Chondrocyte (in vitro differentiated cells): Measurements from ENCODE around the gene FAM200B. TPM values are rescaled to one million over a fixed set of nuclear protein-coding genes. Genes with fewer than 3 reads are reported as not detected.

Source experiments
- DNase-seq: peaks from one replicate; pipeline ENCODE4 v3.0.0; 2021; ENCODE audit warnings: mixed read lengths, low spot score
- H3K27ac Mint-ChIP-seq: one replicate; pipeline ENCODE4 v1.8.0; 2021; ENCODE audit warnings: mild to moderate bottlenecking, moderate library complexity, mixed read lengths; ENCODE audit not compliant: unreplicated experiment
- H3K27me3 Mint-ChIP-seq: 2 replicates; pipeline ENCODE4 v1.8.0; 2021; ENCODE audit warnings: low read depth, mixed read lengths
- H3K36me3 Mint-ChIP-seq: 2 replicates; pipeline ENCODE4 v1.8.0; 2021; ENCODE audit warnings: low read depth, mixed read lengths
- H3K4me1 Mint-ChIP-seq: 2 replicates; pipeline ENCODE4 v1.8.0; 2021; ENCODE audit warnings: low read depth, mild to moderate bottlenecking, mixed read lengths
- H3K4me3 Mint-ChIP-seq: one replicate; pipeline ENCODE4 v1.8.0; 2021; ENCODE audit warnings: mild to moderate bottlenecking, moderate library complexity, mixed read lengths; ENCODE audit not compliant: unreplicated experiment
- H3K9me3 Mint-ChIP-seq: 2 replicates; pipeline ENCODE4 v1.8.0; 2021; ENCODE audit warnings: low read depth, mixed read lengths
- long read RNA-seq: library from polyadenylated mRNA; stranded (forward); transcript quantifications from one replicate; pipeline ENCODE4 v2.0.0, GENCODE V29; 2021
- total RNA-seq: library from RNA; stranded (reverse); gene quantifications from 3 replicates; pipeline ENCODE4 v1.2.1, GENCODE V29; 2021
- TF ChIP-seq, protein P1 (sequence below): fragments of 200-600 bp; sonication (generic); IDR thresholded peaks from 2 replicates; pipeline ENCODE4 v1.5.0; 2021; ENCODE audit warnings: antibody characterized with exemption, mild to moderate bottlenecking, moderate library complexity

Gene FAM200B
- 26.0 to 33.0 TPM (median 31.8 TPM) in 3 replicates for total RNA-seq
- long read RNA-seq, full-length matches to known transcripts: 38 of 42 reads
- long read RNA-seq, partial matches to known transcripts: 0 of 42 reads
- long read RNA-seq, other reads (novel, unspliced or antisense): 4 of 42 reads

DNA sequence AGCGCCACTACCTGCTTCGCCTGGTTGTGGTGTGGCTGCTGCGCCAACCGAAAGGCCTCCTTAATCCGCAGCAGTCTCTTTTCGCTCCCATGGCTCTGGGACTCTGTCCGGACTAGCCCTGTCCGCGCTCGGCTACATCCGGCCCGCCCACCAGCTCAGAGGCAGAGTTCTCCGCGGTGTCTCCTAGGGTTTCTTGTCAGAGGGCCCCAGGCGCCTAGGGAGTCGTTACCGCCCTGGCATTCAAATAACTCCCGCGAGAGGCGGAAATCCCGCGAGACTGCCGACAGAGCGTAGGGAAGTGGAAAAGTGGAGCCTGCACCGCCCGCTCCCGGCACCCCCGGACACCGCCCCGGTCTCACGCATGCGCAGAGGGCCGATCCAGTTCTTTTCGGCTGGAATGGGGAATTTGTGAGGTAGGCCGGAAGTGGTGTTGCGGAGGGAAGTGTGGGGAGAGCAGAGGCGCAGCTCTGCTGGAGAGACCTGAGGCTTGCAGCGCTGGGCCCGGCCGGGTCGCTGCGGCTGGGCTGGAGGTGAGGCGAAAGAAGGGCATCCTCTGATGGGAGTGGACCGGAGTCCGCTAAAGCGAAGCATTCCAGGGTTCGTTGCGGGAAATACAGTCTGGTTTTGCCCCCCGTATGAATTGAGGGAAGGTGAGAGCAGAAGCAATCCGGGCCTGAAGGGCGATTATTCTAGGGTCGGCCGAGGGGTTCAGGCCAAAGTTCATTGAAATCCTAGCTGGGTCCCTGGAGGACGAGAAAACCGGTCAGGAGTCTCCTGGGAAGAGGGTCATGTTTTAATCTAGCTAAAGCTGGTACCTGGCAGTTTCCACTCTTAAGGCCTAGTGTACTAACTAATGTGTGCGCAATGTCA, at the start of gene FAM200B:
Gene FAM200B, plus strand, starts transcription at position 456 of the 870 bp plus-strand sequence. CDS start 5,151 bp downstream, outside the sequence.
- H3K4me1 Mint-ChIP-seq: peaks cover 59% of the 10 kb centered on the region
- DNase-seq: peak; percentile 99
- peak within 1 kb of the TSS; percentile 99 for H3K4me3 Mint-ChIP-seq
- H3K36me3 Mint-ChIP-seq: peaks cover 11% of the 10 kb centered on the region
- peak within 1 kb of the TSS; percentile 100 for H3K27ac Mint-ChIP-seq
- H3K27me3 Mint-ChIP-seq: no peaks in the 10 kb centered on the region
- H3K9me3 Mint-ChIP-seq: no peaks in the 10 kb centered on the region
- TF ChIP-seq, protein P1, sequence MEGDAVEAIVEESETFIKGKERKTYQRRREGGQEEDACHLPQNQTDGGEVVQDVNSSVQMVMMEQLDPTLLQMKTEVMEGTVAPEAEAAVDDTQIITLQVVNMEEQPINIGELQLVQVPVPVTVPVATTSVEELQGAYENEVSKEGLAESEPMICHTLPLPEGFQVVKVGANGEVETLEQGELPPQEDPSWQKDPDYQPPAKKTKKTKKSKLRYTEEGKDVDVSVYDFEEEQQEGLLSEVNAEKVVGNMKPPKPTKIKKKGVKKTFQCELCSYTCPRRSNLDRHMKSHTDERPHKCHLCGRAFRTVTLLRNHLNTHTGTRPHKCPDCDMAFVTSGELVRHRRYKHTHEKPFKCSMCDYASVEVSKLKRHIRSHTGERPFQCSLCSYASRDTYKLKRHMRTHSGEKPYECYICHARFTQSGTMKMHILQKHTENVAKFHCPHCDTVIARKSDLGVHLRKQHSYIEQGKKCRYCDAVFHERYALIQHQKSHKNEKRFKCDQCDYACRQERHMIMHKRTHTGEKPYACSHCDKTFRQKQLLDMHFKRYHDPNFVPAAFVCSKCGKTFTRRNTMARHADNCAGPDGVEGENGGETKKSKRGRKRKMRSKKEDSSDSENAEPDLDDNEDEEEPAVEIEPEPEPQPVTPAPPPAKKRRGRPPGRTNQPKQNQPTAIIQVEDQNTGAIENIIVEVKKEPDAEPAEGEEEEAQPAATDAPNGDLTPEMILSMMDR: peak; percentile 37

DNA sequence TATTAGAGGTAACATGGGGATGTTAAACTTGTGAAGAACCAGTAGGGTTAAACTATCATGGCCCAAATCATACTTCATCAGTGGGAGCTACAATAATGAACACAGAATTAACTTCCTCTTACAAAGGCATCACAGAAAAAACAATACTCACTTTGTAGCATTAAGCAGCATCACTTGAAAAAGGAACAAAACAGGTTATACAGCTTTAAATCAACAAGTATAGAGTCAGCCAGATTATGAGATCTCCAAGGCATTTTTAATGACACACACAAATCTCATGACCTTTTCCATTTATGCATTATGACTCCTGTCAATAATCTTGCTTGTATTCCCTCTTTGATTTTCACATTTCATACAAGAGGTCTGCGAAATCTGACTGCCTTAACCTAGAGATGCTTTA, 44.8 kb upstream of the FAM200B start:
- Mint-ChIP-seq H3K36me3 (peaks cover 29% of the 10 kb centered on the region), H3K9me3 (peaks cover 5% of the 10 kb centered on the region), H3K27ac (no peak overlapping the region), H3K4me1 (peaks cover 3% of the 10 kb centered on the region), H3K4me3 (no peak overlapping the region), H3K27me3 (no peaks in the 10 kb centered on the region)
- DNase-seq: no peak
- TF ChIP-seq, protein P1: no peak

DNA sequence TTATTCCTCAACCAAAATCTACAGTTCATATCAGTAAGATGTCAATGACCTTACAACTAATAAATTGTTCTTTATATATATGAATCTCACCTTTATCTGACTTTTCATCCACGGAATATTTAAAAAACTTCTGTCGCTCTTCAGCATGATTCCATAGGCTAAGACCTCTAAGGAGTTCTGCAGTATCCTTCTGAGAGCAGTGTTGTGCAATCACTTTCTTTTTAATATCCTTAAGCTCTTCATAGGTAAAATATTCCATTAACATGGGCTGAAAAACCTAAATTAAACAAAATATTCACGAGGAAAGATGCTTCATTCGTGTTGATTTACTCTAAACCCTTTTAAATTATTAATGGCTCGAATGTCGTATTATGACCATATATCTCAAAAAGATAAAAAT, 43.2 kb upstream of the FAM200B start:
- DNase-seq: no peak
- H3K36me3 Mint-ChIP-seq: peaks cover 18% of the 10 kb centered on the region
- peaks cover 7% of the 10 kb centered on the region for H3K4me1 Mint-ChIP-seq
- TF ChIP-seq, protein P1: no peak
- H3K9me3 Mint-ChIP-seq: no peaks in the 10 kb centered on the region
- no peak overlapping the region for H3K4me3 Mint-ChIP-seq
- H3K27ac Mint-ChIP-seq: no peak overlapping the region
- no peaks in the 10 kb centered on the region for H3K27me3 Mint-ChIP-seq

DNA sequence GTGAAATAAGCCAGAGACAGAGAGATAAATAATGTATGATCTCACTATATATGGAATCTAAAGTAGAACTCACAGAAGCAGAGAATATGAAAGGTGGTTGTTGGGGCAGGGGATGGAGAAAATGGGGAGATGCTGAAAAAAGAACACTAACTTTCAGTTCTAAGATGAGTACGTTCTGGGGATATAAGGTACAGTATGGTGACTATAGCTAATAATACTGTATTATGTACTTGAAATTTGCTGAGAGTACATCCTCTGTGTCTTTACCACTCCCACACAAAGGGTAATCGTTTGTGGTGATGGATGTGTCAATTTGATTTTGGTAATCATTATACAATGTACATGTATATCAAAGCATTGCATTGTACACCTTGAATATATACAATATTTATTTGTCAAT, 33.0 kb upstream of the FAM200B start:
- DNase-seq: no peak
- H3K27me3 Mint-ChIP-seq: no peaks in the 10 kb centered on the region
- peaks cover 4% of the 10 kb centered on the region for H3K36me3 Mint-ChIP-seq
- no peak overlapping the region for H3K4me3 Mint-ChIP-seq
- no peaks in the 10 kb centered on the region for H3K9me3 Mint-ChIP-seq
- peak overlapping the region; percentile 22 for H3K27ac Mint-ChIP-seq
- H3K4me1 Mint-ChIP-seq: peaks cover 52% of the 10 kb centered on the region
- TF ChIP-seq, protein P1: no peak

DNA sequence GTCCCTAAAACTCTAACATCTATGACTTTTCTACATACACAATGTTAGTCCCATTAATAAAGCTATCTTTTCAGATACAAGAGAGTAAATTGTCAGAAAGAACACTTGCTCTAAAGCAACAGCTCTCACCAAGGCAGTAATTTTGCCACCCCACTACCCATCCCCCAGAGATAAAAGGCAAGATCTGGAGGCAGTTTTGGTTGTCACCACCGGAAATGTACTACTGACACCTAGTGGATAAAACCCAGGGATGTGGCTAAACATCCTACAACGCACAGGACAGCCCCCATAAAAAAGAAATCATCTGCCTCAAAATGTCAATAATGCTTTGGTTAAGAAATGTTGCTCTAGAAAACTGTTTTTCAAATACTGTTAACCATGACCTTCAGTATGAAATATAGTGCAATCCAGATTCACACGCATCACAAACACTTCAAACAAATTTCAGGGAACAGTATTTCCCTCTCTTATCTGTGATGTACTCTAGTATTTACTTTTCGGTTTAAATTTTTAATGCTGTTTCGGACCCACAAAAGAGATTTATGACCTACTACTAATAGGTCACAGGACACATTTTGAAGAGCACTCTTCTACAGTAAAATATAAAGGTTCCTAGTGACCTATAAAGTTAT, 31.6 kb upstream of the FAM200B start:
- peaks cover 49% of the 10 kb centered on the region for H3K4me1 Mint-ChIP-seq
- no peak for DNase-seq
- no peak overlapping the region for H3K4me3 Mint-ChIP-seq
- H3K9me3 Mint-ChIP-seq: no peaks in the 10 kb centered on the region
- TF ChIP-seq, protein P1: peak; percentile 84
- no peaks in the 10 kb centered on the region for H3K27me3 Mint-ChIP-seq
- no peaks in the 10 kb centered on the region for H3K36me3 Mint-ChIP-seq
- peak overlapping the region; percentile 41 for H3K27ac Mint-ChIP-seq
